GM18498 (cell line): ENCODE data around the gene ZNF710.
A peak's percentile ranks its signal among the peaks of the same experiment; 100 is the strongest.
"Not testable (repeated sequence)": the region's sequence is repeated elsewhere in the genome, so short reads cannot be mapped to it uniquely, and the experiment has no call there.

Source experiments
- ATAC-seq: cut with Tn5 transposase; IDR thresholded peaks from one replicate; pipeline ENCODE4 v1.9.1; 2021; ENCODE audit warnings: mild to moderate bottlenecking, moderate library complexity; ENCODE audit not compliant: unreplicated experiment

The ZNF710 gene

GRCh38 chr15:90001062-90001682, at the start of gene ZNF710:
Gene ZNF710, plus strand, starts transcription at chr15:90001324. Its CDS starts 65,814 bp downstream, at chr15:90067138.
- ATAC-seq: no peak

- ATAC-seq: no peak
These were observed 46.6 kb upstream of the ZNF710 start for GRCh38 chr15:89954541-89954940.

GRCh38 chr15:89955449-89955998, 45.6 kb upstream of the ZNF710 start:
- ATAC-seq: not testable (repeated sequence)

- ATAC-seq: no peak
These were observed 42.9 kb upstream of the ZNF710 start for GRCh38 chr15:89958107-89958805.

- ATAC-seq: no peak
These were observed 37.6 kb upstream of the ZNF710 start for GRCh38 chr15:89963301-89964231.

GRCh38 chr15:89964232-89964954, 36.7 kb upstream of the ZNF710 start:
- no peak for ATAC-seq

- ATAC-seq: no peak
These were observed 33.2 kb upstream of the ZNF710 start for GRCh38 chr15:89967881-89968280.

- peak; percentile 90 for ATAC-seq
These were observed 29.5 kb upstream of the ZNF710 start for GRCh38 chr15:89971592-89971997.

GRCh38 chr15:89972085-89972484, 29.0 kb upstream of the ZNF710 start:
- ATAC-seq: no peak

- ATAC-seq: no peak
These were observed 25.5 kb upstream of the ZNF710 start for GRCh38 chr15:89975482-89976245.

- ATAC-seq: no peak
These were observed 24.9 kb upstream of the ZNF710 start for GRCh38 chr15:89976246-89976600.

- not testable (repeated sequence) for ATAC-seq
These were observed 23.3 kb upstream of the ZNF710 start for GRCh38 chr15:89977836-89978235.

- no peak for ATAC-seq
These were observed 22.2 kb upstream of the ZNF710 start for GRCh38 chr15:89978914-89979313.

- no peak for ATAC-seq
These were observed 20.2 kb upstream of the ZNF710 start for GRCh38 chr15:89980896-89981295.

- no peak for ATAC-seq
These were observed 18.6 kb upstream of the ZNF710 start for GRCh38 chr15:89982315-89983055.

- ATAC-seq: no peak
These were observed 17.1 kb upstream of the ZNF710 start for GRCh38 chr15:89984001-89984400.

GRCh38 chr15:89984421-89985010, 16.6 kb upstream of the ZNF710 start:
- ATAC-seq: no peak

- no peak for ATAC-seq
These were observed 16.0 kb upstream of the ZNF710 start for GRCh38 chr15:89985111-89985510.

- no peak for ATAC-seq
These were observed 9.8 kb upstream of the ZNF710 start for GRCh38 chr15:89991312-89991711.
